HG03095 (cell line): Measurements from ENCODE around the gene KRT78.
"Not testable (repeated sequence)": the region's sequence is repeated elsewhere in the genome, so short reads cannot be mapped to it uniquely, and the experiment has no call there.

Experiments
- ATAC-seq: cut with Tn5 transposase; IDR thresholded peaks from one replicate; pipeline ENCODE4 v1.9.1; 2021; ENCODE audit warnings: moderate library complexity; ENCODE audit not compliant: unreplicated experiment

Gene KRT78

GRCh38 chr12:52848661-52849255, at the start of gene KRT78:
Gene KRT78, minus strand, starts transcription at chr12:52848994. Its CDS starts 64 bp downstream, at chr12:52848930.
- ATAC-seq: no peak

GRCh38 chr12:52896190-52897100, 47.7 kb upstream of the KRT78 start:
- ATAC-seq: no peak

- no peak for ATAC-seq
These were observed 47.0 kb upstream of the KRT78 start for GRCh38 chr12:52895726-52896189.

GRCh38 chr12:52892974-52893373, 44.2 kb upstream of the KRT78 start:
- no peak for ATAC-seq

- ATAC-seq: no peak
These were observed 43.5 kb upstream of the KRT78 start for GRCh38 chr12:52892207-52892852.

- no peak for ATAC-seq
These were observed 42.2 kb upstream of the KRT78 start for GRCh38 chr12:52891044-52891443.

GRCh38 chr12:52890417-52890816, 41.6 kb upstream of the KRT78 start:
- ATAC-seq: no peak

GRCh38 chr12:52884526-52885293, 35.9 kb upstream of the KRT78 start:
- ATAC-seq: no peak

GRCh38 chr12:52880499-52880898, 31.7 kb upstream of the KRT78 start:
- ATAC-seq: not testable (repeated sequence)

- ATAC-seq: no peak
These were observed 30.9 kb upstream of the KRT78 start for GRCh38 chr12:52879394-52880351.

- ATAC-seq: no peak
These were observed 30.0 kb upstream of the KRT78 start for GRCh38 chr12:52878507-52879393.

- no peak for ATAC-seq
These were observed 28.4 kb upstream of the KRT78 start for GRCh38 chr12:52877242-52877641.

GRCh38 chr12:52876372-52876771, 27.6 kb upstream of the KRT78 start:
- ATAC-seq: no peak

GRCh38 chr12:52874573-52875435, 26.0 kb upstream of the KRT78 start:
- ATAC-seq: no peak

GRCh38 chr12:52873832-52874572, 25.2 kb upstream of the KRT78 start:
- no peak for ATAC-seq

- no peak for ATAC-seq
These were observed 24.7 kb upstream of the KRT78 start for GRCh38 chr12:52873513-52873831.

GRCh38 chr12:52872644-52873389, 24.0 kb upstream of the KRT78 start:
- no peak for ATAC-seq
